Peyer's patch (tissue), 4 donors: Measurements from ENCODE around the gene MAP1B. TPM values are rescaled to one million over a fixed set of nuclear protein-coding genes. Genes with fewer than 3 reads are reported as not detected.

Experiments used
- DNase-seq, 3 donors: peaks; one replicate each; pipeline ENCODE4 v3.0.0-alpha.2; 2017 to 2019
- H3K27ac ChIP-seq, 4 donors: fragments of 200-600 bp; sonication (generic); one replicate each; pipeline ENCODE4 v1.5.1; 2016 to 2019
- H3K27me3 ChIP-seq, 2 donors: fragments of 200-600 bp; sonication (generic); one replicate each; pipeline ENCODE4 v1.5.1; 2019
- H3K36me3 ChIP-seq, 3 donors: fragments of 200-600 bp; sonication (generic); one replicate each; pipeline ENCODE4 v1.5.1; 2016 to 2019
- H3K4me1 ChIP-seq, 4 donors: fragments of 200-600 bp; sonication (generic); one replicate each; pipeline ENCODE4 v1.5.1; 2016 to 2019
- H3K4me3 ChIP-seq, 4 donors: fragments of 200-600 bp; sonication (generic); 1 replicate in 3 of 4; 2 replicates in 1 of 4; pipeline ENCODE4 v1.5.1; 2016 to 2019; ENCODE audit warnings: mild to moderate bottlenecking in 1 of 4
- H3K9me3 ChIP-seq, 4 donors: fragments of 200-600 bp; sonication (generic); one replicate each; pipeline ENCODE4 v1.5.1; 2016 to 2019; ENCODE audit warnings: mild to moderate bottlenecking in 1 of 4
- CTCF ChIP-seq, 6 experiments: fragments of 450-650 bp in 4 of 6; fragments of 200-600 bp in 2 of 6; sonication (generic) in 1 of 6; IDR thresholded peaks; one replicate each; pipeline ENCODE4 v1.5.1; 2017 to 2019; ENCODE audit warnings: antibody characterized with exemption in 6 of 6, mild to moderate bottlenecking in 3 of 6, moderate library complexity in 1 of 6
- POLR2A ChIP-seq, 2 donors: fragments of 450-650 bp; IDR thresholded peaks; one replicate each; pipeline ENCODE4 v1.5.1; 2017; ENCODE audit warnings: antibody characterized with exemption in 2 of 2, mild to moderate bottlenecking in 2 of 2, moderate library complexity in 2 of 2
- total RNA-seq, 4 donors: library from RNA; depleted of rRNA; stranded (reverse); fragments of >200 nt; gene quantifications; one replicate each; pipeline ENCODE4 v1.1.0, GENCODE V29; 2016

Gene MAP1B
- total RNA-seq, 4 donors from 2014 or later: 16.3 to 38.0 (median 25.7) TPM

- H3K4me1 ChIP-seq: no peaks in the 10 kb centered on the region
- no peak overlapping the region for H3K4me3 ChIP-seq
- no peaks in the 10 kb centered on the region for H3K27me3 ChIP-seq
- H3K36me3 ChIP-seq: no peaks in the 10 kb centered on the region
- no peak for DNase-seq
- TF ChIP-seq POLR2A (IDR thresholded peaks at IDR 0.05): no peak
- no peak for TF ChIP-seq CTCF (IDR thresholded peaks at IDR 0.05)
- H3K9me3 ChIP-seq: no peaks in the 10 kb centered on the region
- H3K27ac ChIP-seq: no peak overlapping the region
These were observed 104.9 kb downstream of the MAP1B start for GRCh38 chr5:72212171-72212570.

- TF ChIP-seq CTCF (IDR thresholded peaks at IDR 0.05): no peak
- no peaks in the 10 kb centered on the region for H3K36me3 ChIP-seq
- no peaks in the 10 kb centered on the region for H3K9me3 ChIP-seq
- H3K4me1 ChIP-seq: no peaks in the 10 kb centered on the region
- no peaks in the 10 kb centered on the region for H3K27me3 ChIP-seq
- no peak overlapping the region for H3K4me3 ChIP-seq
- DNase-seq: no peak
- H3K27ac ChIP-seq: no peak overlapping the region
These were observed 106.2 kb downstream of the MAP1B start for GRCh38 chr5:72213482-72213881.

- DNase-seq: no peak
- Histone ChIP-seq H3K9me3 (no peaks in the 10 kb centered on the region), H3K27ac (no peak overlapping the region), H3K27me3 (no peaks in the 10 kb centered on the region), H3K4me3 (no peak overlapping the region), H3K36me3 (peaks cover 0 to 7% (median 0%) of the 10 kb centered on the region in 3 donors), H3K4me1 (no peaks in the 10 kb centered on the region)
- no peak for TF ChIP-seq CTCF (IDR thresholded peaks at IDR 0.05)
These were observed 106.9 kb downstream of the MAP1B start for GRCh38 chr5:72214168-72214567.

- TF ChIP-seq POLR2A (IDR thresholded peaks at IDR 0.05) (no peak), CTCF (IDR thresholded peaks at IDR 0.05) (no peak)
- no peak for DNase-seq
- no peaks in the 10 kb centered on the region for H3K27me3 ChIP-seq
- peaks cover 0 to 29% (median 0%) of the 10 kb centered on the region in 3 donors for H3K36me3 ChIP-seq
- no peak overlapping the region for H3K4me3 ChIP-seq
- no peaks in the 10 kb centered on the region for H3K9me3 ChIP-seq
- H3K4me1 ChIP-seq: no peaks in the 10 kb centered on the region
- no peak overlapping the region for H3K27ac ChIP-seq
These were observed 109.5 kb downstream of the MAP1B start for GRCh38 chr5:72216756-72217155.

GRCh38 chr5:72221099-72221498 lies 113.8 kb downstream of the MAP1B start:
- no peak for DNase-seq
- H3K36me3 ChIP-seq: peaks cover 0 to 67% (median 0%) of the 10 kb centered on the region in 3 donors
- H3K27ac ChIP-seq: no peak overlapping the region
- no peaks in the 10 kb centered on the region for H3K27me3 ChIP-seq
- no peaks in the 10 kb centered on the region for H3K9me3 ChIP-seq
- H3K4me3 ChIP-seq: no peak overlapping the region
- H3K4me1 ChIP-seq: no peaks in the 10 kb centered on the region
- no peak for TF ChIP-seq POLR2A (IDR thresholded peaks at IDR 0.05)
- TF ChIP-seq CTCF (IDR thresholded peaks at IDR 0.05): no peak

GRCh38 chr5:72221541-72221940 lies 114.3 kb downstream of the MAP1B start:
- H3K27me3 ChIP-seq: no peaks in the 10 kb centered on the region
- H3K9me3 ChIP-seq: no peaks in the 10 kb centered on the region
- H3K4me3 ChIP-seq: no peak overlapping the region
- no peaks in the 10 kb centered on the region for H3K4me1 ChIP-seq
- no peak overlapping the region for H3K27ac ChIP-seq
- no peak for DNase-seq
- TF ChIP-seq POLR2A (IDR thresholded peaks at IDR 0.05): no peak
- peaks cover 0 to 71% (median 0%) of the 10 kb centered on the region in 3 donors for H3K36me3 ChIP-seq
